Endothelial cell of umbilical vein (primary cell): ENCODE data around the gene TRERF1. TPM values are rescaled to one million over a fixed set of nuclear protein-coding genes. Genes with fewer than 3 reads are reported as not detected.

ENCODE experiments used
- BruUV-seq: library from RNA; stranded (reverse); fragments of 400-500 nt; replicated peaks from 2 replicates; lab custom pipeline; 2021; lab: Mats Ljungman, UMichigan
- CTCF ChIA-PET: fragments of 300-600, 350-600 bp; sonication (Branson Sonifier 250); formaldehyde crosslinking; loops from one replicate; lab custom pipeline; 2021; ENCODE audit warnings: antibody characterized with exemption, inconsistent platforms; lab: Charles Lee
- POLR2A ChIA-PET: fragments of 300-600, 350-600 bp; sonication (Branson Sonifier 250); formaldehyde crosslinking; loops from one replicate; lab custom pipeline; 2021; ENCODE audit warnings: antibody characterized with exemption, inconsistent platforms; lab: Charles Lee
- DNase-seq: peaks from one replicate; pipeline ENCODE4 v3.0.0-alpha.2; 2011; ENCODE audit warnings: low read depth, low spot score
- FAIRE-seq: peaks from 2 replicates; lab custom pipeline; 2011; peaks lifted over from hg19 to GRCh38; lab: Jason Lieb, UNC
- H2AFZ ChIP-seq: 2 replicates; pipeline ENCODE4 v1.6.0; 2012; ENCODE audit warnings: low read depth, low read length, control low read depth, inconsistent platforms
- H3K27ac ChIP-seq: 2 replicates; pipeline ENCODE4 v1.5.1; 2011; ENCODE audit warnings: low read depth, mild to moderate bottlenecking, control low read depth, low read length, moderate library complexity; ENCODE audit not compliant: insufficient read depth
- H3K27me3 ChIP-seq, 2 experiments: 2 replicates each; pipeline versions ENCODE4 v1.6.0 to v1.6.1; 2011; ENCODE audit warnings: low read length in 2 of 2, mixed read lengths in 1 of 2; ENCODE audit not compliant: control insufficient read depth in 2 of 2, insufficient read depth in 2 of 2
- H3K36me3 ChIP-seq, 2 experiments: 2 replicates in 1 of 2; 3 replicates in 1 of 2; pipeline ENCODE4 v1.5.1; 2011; ENCODE audit warnings: low read length in 2 of 2, mild to moderate bottlenecking in 1 of 2, moderate library complexity in 1 of 2; ENCODE audit not compliant: control insufficient read depth in 2 of 2, insufficient read depth in 2 of 2; ENCODE audit errors: extremely low read depth in 1 of 2
- H3K4me1 ChIP-seq: 3 replicates; pipeline ENCODE4 v1.5.1; 2011; ENCODE audit warnings: mild to moderate bottlenecking, low read length; ENCODE audit not compliant: control insufficient read depth, insufficient read depth; ENCODE audit errors: extremely low read depth
- H3K4me2 ChIP-seq: 2 replicates; pipeline ENCODE4 v1.6.1; 2011; ENCODE audit warnings: low read length, control low read depth, mixed read lengths; ENCODE audit not compliant: insufficient read depth
- H3K4me3 ChIP-seq, 3 experiments: fragments of 200-600 bp in 1 of 3; sonication (generic), shearing (Covaris generic) in 1 of 3; replicated peaks in 1 of 3; 2 replicates each; pipeline ENCODE4 v1.5.1; 2011 to 2016; ENCODE audit warnings: control low read depth in 3 of 3, low read length in 3 of 3, mild to moderate bottlenecking in 2 of 3, inconsistent platforms in 1 of 3, low read depth in 1 of 3, moderate library complexity in 1 of 3; ENCODE audit not compliant: insufficient read depth in 1 of 3
- H3K79me2 ChIP-seq: 2 replicates; pipeline ENCODE4 v1.6.0; 2012; ENCODE audit warnings: low read length, inconsistent platforms; ENCODE audit not compliant: control insufficient read depth, insufficient read depth
- H3K9ac ChIP-seq: replicated peaks from 2 replicates; pipeline ENCODE3; 2011; ENCODE audit warnings: low read length, control low read depth; ENCODE audit not compliant: insufficient read depth; ENCODE audit errors: extremely low read depth
- H3K9me1 ChIP-seq: replicated peaks from 3 replicates; pipeline ENCODE4 v1.6.0; 2011; ENCODE audit warnings: mild to moderate bottlenecking, low read length; ENCODE audit not compliant: control insufficient read depth, insufficient read depth; ENCODE audit errors: extremely low read depth
- H3K9me3 ChIP-seq: replicated peaks from 2 replicates; pipeline ENCODE4 v1.5.1; 2012; ENCODE audit warnings: low read length, inconsistent platforms; ENCODE audit not compliant: control insufficient read depth, insufficient read depth
- H4K20me1 ChIP-seq: replicated peaks from 2 replicates; pipeline ENCODE3; 2011; ENCODE audit warnings: mild to moderate bottlenecking, low read length; ENCODE audit not compliant: control insufficient read depth, insufficient read depth; ENCODE audit errors: extremely low read depth
- FOS ChIP-seq: IDR thresholded peaks from 2 replicates; pipeline ENCODE4 v1.6.1; 2011; ENCODE audit warnings: mild to moderate bottlenecking, low read length, moderate library complexity, borderline replicate concordance; ENCODE audit not compliant: insufficient read depth
- GATA2 ChIP-seq: IDR thresholded peaks from 2 replicates; pipeline ENCODE4 v1.7.0; 2011; ENCODE audit warnings: low read depth, mild to moderate bottlenecking, moderate library complexity, mixed read lengths, low read length; ENCODE audit not compliant: insufficient read length, insufficient read depth
- JUN ChIP-seq: IDR thresholded peaks from 2 replicates; pipeline ENCODE4 v1.6.1; 2011; ENCODE audit warnings: borderline replicate concordance, low read depth; ENCODE audit not compliant: insufficient read length, insufficient read depth
- MAX ChIP-seq: IDR thresholded peaks from 2 replicates; pipeline ENCODE4 v1.6.1; 2011; ENCODE audit not compliant: insufficient read depth, insufficient read length
- MYC ChIP-seq: IDR thresholded peaks from one replicate; pipeline ENCODE4 v1.6.1; 2011; ENCODE audit warnings: mild to moderate bottlenecking, low read depth, low read length
- POLR2A ChIP-seq: IDR thresholded peaks from 2 replicates; pipeline ENCODE4 v1.6.1; 2012; ENCODE audit warnings: low read depth, mild to moderate bottlenecking, control low read depth, low read length
- POLR2AphosphoS5 ChIP-seq: IDR thresholded peaks from 2 replicates; pipeline ENCODE4 v1.6.1; 2012; ENCODE audit warnings: low read depth, mild to moderate bottlenecking, control low read depth, low read length, moderate library complexity; ENCODE audit not compliant: insufficient read depth
- dilution Hi-C: fragments of 300-500 bp; cut with MboI; formaldehyde crosslinking; loops from one replicate; pipeline ENCODE4 v1.15.0; 2019; ENCODE audit warnings: low sequenced_read_pairs; ENCODE audit not compliant: extremely low pct_ligation_motif_present
- intact Hi-C: fragments of 100-400 bp; cut with micrococcal nuclease; formaldehyde crosslinking; loops from one replicate; pipeline ENCODE4 v1.10.0; 2022
- polyA plus RNA-seq, 4 experiments: library from polyadenylated mRNA; depleted of rRNA in 3 of 4; stranded (reverse) in 3 of 4; unstranded in 1 of 4; fragments of >200 nt; gene quantifications; 2 replicates each; pipeline versions ENCODE4 v1.2.1 to v1.2.3, GENCODE V29; 2011 to 2012; ENCODE audit warnings: missing spikeins in 1 of 4
- total RNA-seq: library from RNA; stranded (reverse); gene quantifications from 2 replicates; pipeline ENCODE4 v1.2.3, GENCODE V29; 2021

TRERF1 gene
- total and polyA plus RNA-seq, 2 donors (not counting 3 experiments of a cell fraction or from before 2014, with no cell fraction given): 0.73 to 5.5 TPM

- H3K4me1 ChIP-seq: no peaks in the 10 kb centered on the region
- intact Hi-C loops: no loop called here
- H3K9me3 ChIP-seq: no peaks in the 10 kb centered on the region
- FAIRE-seq: no peak
- dilution Hi-C loops: no loop called here
- ChIA-PET CTCF (no interaction called here), POLR2A (no interaction called here)
- no peaks in the 10 kb centered on the region for H4K20me1 ChIP-seq
- TF ChIP-seq POLR2A (no peak), POLR2AphosphoS5 (no peak), GATA2 (no peak), JUN (no peak), FOS (no peak)
- BruUV-seq: no TSS peak
- no peaks in the 10 kb centered on the region for H3K36me3 ChIP-seq
- no peaks in the 10 kb centered on the region for H3K9me1 ChIP-seq
- H3K4me2 ChIP-seq: no peak overlapping the region
- no peak overlapping the region for H3K27ac ChIP-seq
- H3K79me2 ChIP-seq: no peaks in the 10 kb centered on the region
- H3K27me3 ChIP-seq: no peaks in the 10 kb centered on the region
- no peak overlapping the region for H3K9ac ChIP-seq
- no peak overlapping the region for H2AFZ ChIP-seq
- DNase-seq: no peak
- no peak overlapping the region for H3K4me3 ChIP-seq
Measured at GRCh38 chr6:42392833-42393232, 58.9 kb downstream of the TRERF1 start.

- intact Hi-C loops (no loop called here), dilution Hi-C loops (no loop called here)
- POLR2A ChIA-PET: no interaction called here
- TF ChIP-seq MYC (no peak), MAX (no peak)
- H3K36me3 ChIP-seq: no peaks in the 10 kb centered on the region
- DNase-seq: no peak
- no peak overlapping the region for H3K27ac ChIP-seq
- FAIRE-seq: no peak
- no peaks in the 10 kb centered on the region for H4K20me1 ChIP-seq
- no peaks in the 10 kb centered on the region for H3K27me3 ChIP-seq
- no peak overlapping the region for H3K4me2 ChIP-seq
- H3K79me2 ChIP-seq: no peaks in the 10 kb centered on the region
- CTCF ChIA-PET: interaction anchor here (0.9 kb wide), 1 partner anchor 156 kb away, joined by 3 read pairs; no protein-coding TSS in a partner anchor
- no peaks in the 10 kb centered on the region for H3K4me1 ChIP-seq
- H3K4me3 ChIP-seq: no peak overlapping the region
- no peaks in the 10 kb centered on the region for H3K9me3 ChIP-seq
- H3K9me1 ChIP-seq: no peaks in the 10 kb centered on the region
- H3K9ac ChIP-seq: no peak overlapping the region
- no TSS peak for BruUV-seq
- H2AFZ ChIP-seq: no peak overlapping the region
Measured at GRCh38 chr6:42391441-42391840, 60.3 kb downstream of the TRERF1 start.
